HG03521 (cell line): ENCODE results near the gene SEC22A.

Source experiments
- ATAC-seq: cut with Tn5 transposase; IDR thresholded peaks from one replicate; pipeline ENCODE4 v1.9.1; 2021; ENCODE audit warnings: mild to moderate bottlenecking, moderate library complexity; ENCODE audit not compliant: unreplicated experiment

SEC22A gene

GRCh38 chr3:123262226-123262625 lies 60.5 kb downstream of the SEC22A start:
- no peak for ATAC-seq

GRCh38 chr3:123262868-123263267 lies 61.1 kb downstream of the SEC22A start:
- no peak for ATAC-seq

- no peak for ATAC-seq
These were observed 62.2 kb downstream of the SEC22A start for GRCh38 chr3:123263941-123264340.

- ATAC-seq, result no peak
These were observed 66.1 kb downstream of the SEC22A start for GRCh38 chr3:123267821-123268220.

GRCh38 chr3:123270818-123271217 lies 69.1 kb downstream of the SEC22A start:
- no peak for ATAC-seq

- no peak for ATAC-seq
These were observed 69.9 kb downstream of the SEC22A start for GRCh38 chr3:123271466-123272159.

GRCh38 chr3:123272547-123272946 lies 70.8 kb downstream of the SEC22A start:
- no peak for ATAC-seq

GRCh38 chr3:123275691-123276090 lies 73.9 kb downstream of the SEC22A start:
- no peak for ATAC-seq

GRCh38 chr3:123276346-123277006 lies 74.7 kb downstream of the SEC22A start:
- ATAC-seq, result no peak

- ATAC-seq, result no peak
These were observed 75.4 kb downstream of the SEC22A start for GRCh38 chr3:123277106-123277505.

- ATAC-seq, result no peak
These were observed 76.7 kb downstream of the SEC22A start for GRCh38 chr3:123278446-123278845.

- no peak for ATAC-seq
These were observed 77.4 kb downstream of the SEC22A start for GRCh38 chr3:123279121-123279520.

GRCh38 chr3:123281406-123281805 lies 79.7 kb downstream of the SEC22A start:
- ATAC-seq, result no peak

GRCh38 chr3:123281929-123282328 lies 80.2 kb downstream of the SEC22A start:
- ATAC-seq, result no peak

GRCh38 chr3:123282461-123282860 lies 80.7 kb downstream of the SEC22A start:
- ATAC-seq, result no peak

GRCh38 chr3:123283074-123283473 lies 81.3 kb downstream of the SEC22A start:
- ATAC-seq, result no peak

GRCh38 chr3:123283657-123284398 lies 82.1 kb downstream of the SEC22A start:
- ATAC-seq, result no peak

GRCh38 chr3:123284399-123285010 lies 82.8 kb downstream of the SEC22A start:
- no peak for ATAC-seq

GRCh38 chr3:123285066-123285465 lies 83.3 kb downstream of the SEC22A start:
- ATAC-seq, result no peak

- ATAC-seq, result no peak
These were observed 83.7 kb downstream of the SEC22A start for GRCh38 chr3:123285479-123285878.

- ATAC-seq, result no peak
These were observed 84.2 kb downstream of the SEC22A start for GRCh38 chr3:123285931-123286307.
